HUES48 (cell line): ENCODE data around the gene SEC24D.

Experiments used
- H3K27ac ChIP-seq: one replicate; pipeline ENCODE4 v1.7.0; 2013; ENCODE audit warnings: low read depth, low read length, inconsistent platforms
- H3K27me3 ChIP-seq: 2 replicates; pipeline ENCODE4 v1.6.1; 2013; ENCODE audit warnings: mild to moderate bottlenecking, low read length; ENCODE audit not compliant: control insufficient read depth, insufficient read depth
- H3K36me3 ChIP-seq: 2 replicates; pipeline ENCODE4 v1.6.1; 2013; ENCODE audit warnings: low read length; ENCODE audit not compliant: control insufficient read depth, insufficient read depth
- H3K4me1 ChIP-seq: 2 replicates; pipeline ENCODE4 v1.6.1; 2013; ENCODE audit warnings: mild to moderate bottlenecking, low read length; ENCODE audit not compliant: control insufficient read depth, insufficient read depth
- H3K4me3 ChIP-seq: 2 replicates; pipeline ENCODE4 v1.5.1; 2013; ENCODE audit warnings: mild to moderate bottlenecking, low read depth, low read length
- H3K9ac ChIP-seq: 2 replicates; pipeline ENCODE4 v1.6.1; 2013; ENCODE audit warnings: mild to moderate bottlenecking, low read depth, low read length, moderate library complexity
- H3K9me3 ChIP-seq: 2 replicates; pipeline ENCODE4 v1.6.1; 2013; ENCODE audit warnings: low read length; ENCODE audit not compliant: control insufficient read depth, insufficient read depth

The SEC24D gene

GRCh38 chr4:118738090-118738489 is 97.8 kb downstream of the SEC24D start:
- H3K27ac ChIP-seq = no peak overlapping the region
- no peaks in the 10 kb centered on the region for H3K9me3 ChIP-seq
- H3K27me3 ChIP-seq = no peaks in the 10 kb centered on the region
- H3K9ac ChIP-seq = no peak overlapping the region
- no peak overlapping the region for H3K4me3 ChIP-seq
- peaks cover 80% of the 10 kb centered on the region for H3K36me3 ChIP-seq
- peaks cover 13% of the 10 kb centered on the region; the same call in 1 of the 2 replicates for H3K4me1 ChIP-seq

GRCh38 chr4:118736900-118737299 is 99.0 kb downstream of the SEC24D start:
- no peak overlapping the region for H3K9ac ChIP-seq
- peaks cover 83% of the 10 kb centered on the region for H3K36me3 ChIP-seq
- H3K4me3 ChIP-seq = no peak overlapping the region
- peaks cover 13% of the 10 kb centered on the region; the same call in 1 of the 2 replicates for H3K4me1 ChIP-seq
- H3K27ac ChIP-seq = no peak overlapping the region
- H3K27me3 ChIP-seq = no peaks in the 10 kb centered on the region
- H3K9me3 ChIP-seq = no peaks in the 10 kb centered on the region

GRCh38 chr4:118734491-118735205 is 101.3 kb downstream of the SEC24D start:
- Histone ChIP-seq H3K4me1 (peaks cover 13% of the 10 kb centered on the region; the same call in 1 of the 2 replicates), H3K4me3 (no peak overlapping the region), H3K27me3 (no peaks in the 10 kb centered on the region), H3K9ac (no peak overlapping the region), H3K9me3 (no peaks in the 10 kb centered on the region), H3K36me3 (peaks cover 90% of the 10 kb centered on the region), H3K27ac (no peak overlapping the region)

GRCh38 chr4:118732591-118733330 is 103.2 kb downstream of the SEC24D start:
- no peak overlapping the region for H3K27ac ChIP-seq
- no peaks in the 10 kb centered on the region for H3K9me3 ChIP-seq
- H3K4me1 ChIP-seq = no peaks in the 10 kb centered on the region
- H3K36me3 ChIP-seq = peaks cover 89% of the 10 kb centered on the region
- H3K9ac ChIP-seq = no peak overlapping the region
- no peak overlapping the region for H3K4me3 ChIP-seq
- no peaks in the 10 kb centered on the region for H3K27me3 ChIP-seq

- H3K4me1 ChIP-seq = no peaks in the 10 kb centered on the region
- no peaks in the 10 kb centered on the region for H3K9me3 ChIP-seq
- H3K27ac ChIP-seq = no peak overlapping the region
- peaks cover 89% of the 10 kb centered on the region for H3K36me3 ChIP-seq
- H3K4me3 ChIP-seq = no peak overlapping the region
- no peaks in the 10 kb centered on the region for H3K27me3 ChIP-seq
- H3K9ac ChIP-seq = no peak overlapping the region
Measured at GRCh38 chr4:118730683-118731082, 105.2 kb downstream of the SEC24D start.

GRCh38 chr4:118729287-118730286 is 106.3 kb downstream of the SEC24D start:
- peaks cover 89% of the 10 kb centered on the region for H3K36me3 ChIP-seq
- H3K27me3 ChIP-seq = no peaks in the 10 kb centered on the region
- H3K9me3 ChIP-seq = no peaks in the 10 kb centered on the region
- no peak overlapping the region for H3K4me3 ChIP-seq
- H3K9ac ChIP-seq = no peak overlapping the region
- peaks cover 1% of the 10 kb centered on the region; the same call in 1 of the 2 replicates for H3K4me1 ChIP-seq
- H3K27ac ChIP-seq = no peak overlapping the region

GRCh38 chr4:118727360-118727759 is 108.6 kb downstream of the SEC24D start:
- H3K4me1 ChIP-seq = peaks cover 10% of the 10 kb centered on the region; the same call in 1 of the 2 replicates
- H3K36me3 ChIP-seq = peaks cover 88% of the 10 kb centered on the region
- no peaks in the 10 kb centered on the region for H3K27me3 ChIP-seq
- no peaks in the 10 kb centered on the region for H3K9me3 ChIP-seq
- no peak overlapping the region for H3K4me3 ChIP-seq
- no peak overlapping the region for H3K27ac ChIP-seq
- H3K9ac ChIP-seq = no peak overlapping the region

GRCh38 chr4:118723369-118723768 is 112.6 kb downstream of the SEC24D start:
- Histone ChIP-seq H3K9ac (no peak overlapping the region), H3K36me3 (peaks cover 64% of the 10 kb centered on the region), H3K27me3 (no peaks in the 10 kb centered on the region), H3K27ac (no peak overlapping the region), H3K4me3 (no peak overlapping the region), H3K9me3 (no peaks in the 10 kb centered on the region), H3K4me1 (peaks cover 10% of the 10 kb centered on the region; the same call in 1 of the 2 replicates)

- Histone ChIP-seq H3K9ac (no peak overlapping the region), H3K4me1 (peaks cover 10% of the 10 kb centered on the region; the same call in 1 of the 2 replicates), H3K27me3 (no peaks in the 10 kb centered on the region), H3K36me3 (peaks cover 48% of the 10 kb centered on the region), H3K4me3 (no peak overlapping the region), H3K9me3 (no peaks in the 10 kb centered on the region), H3K27ac (no peak overlapping the region)
Measured at GRCh38 chr4:118721752-118722151, 114.2 kb downstream of the SEC24D start.

- H3K4me1 ChIP-seq = peaks cover 2% of the 10 kb centered on the region; the same call in 1 of the 2 replicates
- H3K9me3 ChIP-seq = no peaks in the 10 kb centered on the region
- no peaks in the 10 kb centered on the region for H3K27me3 ChIP-seq
- no peak overlapping the region for H3K4me3 ChIP-seq
- H3K9ac ChIP-seq = no peak overlapping the region
- H3K27ac ChIP-seq = no peak overlapping the region
- H3K36me3 ChIP-seq = peaks cover 24% of the 10 kb centered on the region
Measured at GRCh38 chr4:118718511-118719170, 117.3 kb downstream of the SEC24D start.
